Gastrocnemius medialis (tissue), 4 donors: ENCODE measurements around the gene RYR1. TPM values are rescaled to one million over a fixed set of nuclear protein-coding genes. Genes with fewer than 3 reads are reported as not detected.
A peak's percentile ranks its signal among the peaks of the same experiment; 100 is the strongest.

Experiments
- ATAC-seq, 2 donors: fragments of 150-250 bp; one replicate each; pipeline ENCODE4 v1.9.1; 2016
- DNase-seq, 2 donors: peaks; one replicate each; pipeline ENCODE4 v3.0.0-alpha.2; 2019
- H3K27ac ChIP-seq, 4 donors: fragments of 200-600 bp; sonication (generic); 1 replicate in 1 of 4; 2 replicates in 3 of 4; pipeline ENCODE4 v1.5.1; 2016 to 2018; ENCODE audit warnings: mild to moderate bottlenecking in 2 of 4, moderate library complexity in 1 of 4
- H3K27me3 ChIP-seq, 3 donors: fragments of 200-600 bp; sonication (generic) in 2 of 3; 1 replicate in 1 of 3; 2 replicates in 2 of 3; pipeline versions ENCODE4 v1.5.1 to v1.6.0; 2016 to 2019; ENCODE audit warnings: mild to moderate bottlenecking in 1 of 3, moderate library complexity in 1 of 3
- H3K36me3 ChIP-seq, 2 donors: fragments of 200-600 bp; sonication (generic) in 1 of 2; one replicate each; pipeline ENCODE4 v1.5.1; 2017 to 2018
- H3K4me1 ChIP-seq, 2 donors: fragments of 200-600 bp; sonication (generic) in 1 of 2; one replicate each; pipeline ENCODE4 v1.5.1; 2016 to 2017; ENCODE audit warnings: mild to moderate bottlenecking in 2 of 2
- H3K4me3 ChIP-seq, 4 donors: fragments of 200-600 bp; sonication (generic) in 3 of 4; 1 replicate in 1 of 4; 2 replicates in 3 of 4; pipeline ENCODE4 v1.5.1; 2016 to 2019; ENCODE audit warnings: mild to moderate bottlenecking in 2 of 4
- H3K9me3 ChIP-seq, 3 donors: fragments of 200-600 bp; sonication (generic) in 2 of 3; 1 replicate in 1 of 3; 2 replicates in 2 of 3; pipeline ENCODE4 v1.5.1; 2016 to 2019
- CTCF ChIP-seq, 5 experiments: fragments of 450-650 bp in 3 of 5; fragments of 200-600 bp in 2 of 5; sonication (generic) in 2 of 5; IDR thresholded peaks in 4 of 5; conservative IDR thresholded peaks in 1 of 5; 1 replicate in 4 of 5; 2 replicates in 1 of 5; pipeline ENCODE4 v1.5.1; 2016 to 2019; ENCODE audit warnings: antibody characterized with exemption in 5 of 5, mild to moderate bottlenecking in 3 of 5, moderate library complexity in 3 of 5
- POLR2A ChIP-seq, 2 donors: fragments of 450-650 bp; IDR thresholded peaks; one replicate each; pipeline ENCODE4 v1.6.1; 2017; ENCODE audit warnings: antibody characterized with exemption in 2 of 2, mild to moderate bottlenecking in 2 of 2, moderate library complexity in 2 of 2
- in situ Hi-C, 4 donors: fragments of 200-750 bp; cut with MboI; loops; one replicate each; pipeline versions ENCODE4 v1.15.0 to v1.8.0; 2017; ENCODE audit warnings: low sequenced_read_pairs in 4 of 4
- intact Hi-C: fragments of 100-400 bp; cut with DNase I; formaldehyde crosslinking; loops from one replicate; pipeline ENCODE4 v1.15.1; 2023; ENCODE audit warnings: low total_unique reads
- total RNA-seq, 4 donors: library from RNA; depleted of rRNA; stranded (reverse); fragments of >200 nt; gene quantifications; one replicate each; pipeline versions ENCODE4 v1.1.0 to v1.2.3, GENCODE V29; 2016

Gene RYR1
- total RNA-seq, 4 donors from 2014 or later, result 607 to 831 (median 724) TPM

GRCh38 chr19:38434549-38435051 lies 1.1 kb downstream of the RYR1 start:
- Histone ChIP-seq H3K4me3 (peak overlapping the region; percentile 69 to 94 (median 86)), H3K4me1 (peaks cover 52 to 59% of the 10 kb centered on the region in 2 donors), H3K27me3 (no peaks in the 10 kb centered on the region), H3K27ac (peak overlapping the region; percentile 98 to 100 (median 98)), H3K36me3 (no peaks in the 10 kb centered on the region), H3K9me3 (no peaks in the 10 kb centered on the region)
- in situ Hi-C loops, result no loop called here
- TF ChIP-seq CTCF (IDR thresholded peaks at IDR 0.05 in 4 of 5, conservative IDR thresholded peaks at IDR 0.05 in 1 of 5) (no peak), POLR2A (IDR thresholded peaks at IDR 0.05) (peak; percentile 84 to 91)
- DNase-seq, result peak; percentile 93 to 97
- intact Hi-C loops, result loop anchor here (10.0 kb wide), 1 partner anchor 400 kb away; the partner anchor contains the start of gene ECH1
- ATAC-seq, result peak; percentile 69 to 70

GRCh38 chr19:38437295-38437694 lies 3.8 kb downstream of the RYR1 start:
- DNase-seq (no peak), ATAC-seq (no peak)
- TF ChIP-seq POLR2A (IDR thresholded peaks at IDR 0.05) (no peak), CTCF (IDR thresholded peaks at IDR 0.05 in 4 of 5, conservative IDR thresholded peaks at IDR 0.05 in 1 of 5) (no peak)
- Histone ChIP-seq H3K9me3 (no peaks in the 10 kb centered on the region), H3K36me3 (peaks cover 0 to 7% of the 10 kb centered on the region in 2 donors), H3K4me3 (peak overlapping the region in 1 of 4 donors; percentile 91), H3K27ac (peak overlapping the region; percentile 98 to 100 (median 98)), H3K4me1 (peaks cover 54% of the 10 kb centered on the region in 2 donors), H3K27me3 (no peaks in the 10 kb centered on the region)
- intact Hi-C loops, result loop anchor here (10.0 kb wide), 1 partner anchor 398 kb away; the partner anchor contains the start of gene ECH1
- in situ Hi-C loops, result no loop called here

GRCh38 chr19:38437917-38438316 lies 4.4 kb downstream of the RYR1 start:
- intact Hi-C loops (loop anchor here (10.0 kb wide), 1 partner anchor 397 kb away; the partner anchor contains the start of gene ECH1), in situ Hi-C loops (no loop called here)
- Histone ChIP-seq H3K27me3 (no peaks in the 10 kb centered on the region), H3K27ac (peak overlapping the region; percentile 98 to 100 (median 98)), H3K4me1 (peaks cover 51 to 52% of the 10 kb centered on the region in 2 donors), H3K4me3 (no peak overlapping the region), H3K9me3 (no peaks in the 10 kb centered on the region), H3K36me3 (peaks cover 0 to 13% of the 10 kb centered on the region in 2 donors)
- ATAC-seq (no peak), DNase-seq (no peak)
- no peak for TF ChIP-seq POLR2A (IDR thresholded peaks at IDR 0.05)
- no peak for TF ChIP-seq CTCF (IDR thresholded peaks at IDR 0.05 in 4 of 5, conservative IDR thresholded peaks at IDR 0.05 in 1 of 5)

- no peak for DNase-seq
- Histone ChIP-seq H3K36me3 (peaks cover 0 to 37% of the 10 kb centered on the region in 2 donors), H3K27me3 (no peaks in the 10 kb centered on the region), H3K27ac (peak overlapping the region; percentile 98 to 100 (median 98)), H3K9me3 (no peaks in the 10 kb centered on the region), H3K4me3 (no peak overlapping the region), H3K4me1 (peaks cover 42 to 46% of the 10 kb centered on the region in 2 donors)
- TF ChIP-seq POLR2A (IDR thresholded peaks at IDR 0.05), result no peak
- intact Hi-C loops, result no loop called here
- in situ Hi-C loops, result no loop called here
- no peak for ATAC-seq
These were observed 7.1 kb downstream of the RYR1 start for GRCh38 chr19:38440592-38440991.

- H3K27ac ChIP-seq, result peak overlapping the region; percentile 98 to 100 (median 98)
- no peaks in the 10 kb centered on the region for H3K9me3 ChIP-seq
- in situ Hi-C loops, result no loop called here
- no peak overlapping the region for H3K4me3 ChIP-seq
- H3K27me3 ChIP-seq, result no peaks in the 10 kb centered on the region
- ATAC-seq (no peak), DNase-seq (no peak)
- H3K4me1 ChIP-seq, result peaks cover 30 to 34% of the 10 kb centered on the region in 2 donors
- no peak for TF ChIP-seq POLR2A (IDR thresholded peaks at IDR 0.05)
- TF ChIP-seq CTCF (IDR thresholded peaks at IDR 0.05 in 4 of 5, conservative IDR thresholded peaks at IDR 0.05 in 1 of 5), result no peak
- H3K36me3 ChIP-seq, result peaks cover 0 to 47% of the 10 kb centered on the region in 2 donors
- intact Hi-C loops, result no loop called here
These were observed 8.3 kb downstream of the RYR1 start for GRCh38 chr19:38441657-38442348.
